H1 (cell line): ENCODE results near the gene ADGRL4. TPM values are rescaled to one million over a fixed set of nuclear protein-coding genes. Genes with fewer than 3 reads are reported as not detected.

Experiments used
- ATF3 ChIP-seq: IDR thresholded peaks from 2 replicates; pipeline ENCODE4 v1.6.1; 2011; ENCODE audit warnings: low read depth, mild to moderate bottlenecking, low read length; ENCODE audit not compliant: insufficient read depth
- CHD7 ChIP-seq: fragments of 300-600 bp; sonication (generic); IDR thresholded peaks from 2 replicates; pipeline ENCODE4 v1.7.1; 2012; ENCODE audit warnings: low read length, moderate library complexity, mild to moderate bottlenecking, inconsistent platforms; ENCODE audit not compliant: insufficient replicate concordance
- EZH2 ChIP-seq: fragments of 200-600 bp; sonication (generic); IDR thresholded peaks from 2 replicates; pipeline ENCODE4 v1.7.1; 2012; ENCODE audit warnings: low read depth, mild to moderate bottlenecking, moderate library complexity, low read length, inconsistent platforms; ENCODE audit not compliant: severe bottlenecking
- JUN ChIP-seq: IDR thresholded peaks from 2 replicates; pipeline ENCODE4 v1.6.1; 2011; ENCODE audit warnings: low read depth, mild to moderate bottlenecking, improper control_type of control experiment, low read length
- MAFK ChIP-seq: IDR thresholded peaks from 2 replicates; pipeline ENCODE4 v1.6.1; 2012; ENCODE audit warnings: low read depth, mild to moderate bottlenecking, improper control_type of control experiment, low read length
- NRF1 ChIP-seq: IDR thresholded peaks from 2 replicates; pipeline ENCODE4 v1.6.1; 2011; ENCODE audit warnings: mild to moderate bottlenecking, low read depth, low read length, improper control_type of control experiment
- SRF ChIP-seq: IDR thresholded peaks from 2 replicates; pipeline ENCODE4 v1.6.1; 2011; ENCODE audit warnings: mild to moderate bottlenecking, low read depth, low read length, moderate library complexity
- TAF7 ChIP-seq: optimal IDR thresholded peaks from 2 replicates; pipeline ENCODE3; 2011; ENCODE audit warnings: low read depth, mild to moderate bottlenecking, inconsistent platforms, low read length, moderate library complexity, borderline replicate concordance
- ZNF274 ChIP-seq: IDR thresholded peaks from 2 replicates; pipeline ENCODE4 v1.7.0; 2012; ENCODE audit warnings: low read length, borderline replicate concordance; ENCODE audit errors: extremely low read depth
- polyA plus RNA-seq, 7 experiments: library from polyadenylated mRNA; depleted of rRNA in 3 of 7; stranded (reverse) in 5 of 7; unstranded in 2 of 7; fragments of >200 nt in 5 of 7; fragments of 200-250 nt in 2 of 7; gene quantifications; 1 replicate in 5 of 7; 2 replicates in 1 of 7; 4 replicates in 1 of 7; pipeline versions ENCODE4 v1.2.1 to v1.2.3, GENCODE V29; 2011 to 2013; ENCODE audit warnings: missing spikeins in 2 of 7, mixed read lengths in 2 of 7
- total RNA-seq: library from RNA; stranded (reverse); fragmentation: NEBNext Ultra II Directional; extraction: Animal tissue kit (Norgen Biotek cat#: 25700); gene quantifications from 2 replicates; pipeline ENCODE4 v1.2.1, GENCODE V29; 2021

The ADGRL4 gene
- total and polyA plus RNA-seq, 2 of the 8 experiments (the other 6 are each of a cell fraction or from before 2014, with no cell fraction given): 0.60 to 0.97 TPM

GRCh38 chr1:79042539-79042938 lies 36.0 kb upstream of the ADGRL4 start (continued):
- no peak for TF ChIP-seq CHD7
- no peak for TF ChIP-seq TAF7
- TF ChIP-seq EZH2: no peak
- TF ChIP-seq JUN: no peak
- TF ChIP-seq ZNF274: no peak
- no peak for TF ChIP-seq SRF
- TF ChIP-seq MAFK: no peak
- no peak for TF ChIP-seq NRF1
- no peak for TF ChIP-seq ATF3
- TF ChIP-seq, all 59 proteins: peak for 0
